SU-DHL-6 (cell line): ENCODE measurements around the gene GUCY1A1.

Experiments
- CTCF ChIP-seq: fragments of 200-600 bp; sonication (generic); IDR thresholded peaks from one replicate; pipeline ENCODE4 v1.5.1; 2017; ENCODE audit warnings: antibody characterized with exemption, mild to moderate bottlenecking, low read length, moderate library complexity; ENCODE audit not compliant: insufficient read depth, poor library complexity, severe bottlenecking
- EZH2phosphoT487 ChIP-seq: fragments of 200-600 bp; sonication (generic), shearing (Covaris generic); conservative IDR thresholded peaks from 2 replicates; pipeline ENCODE4 v1.6.1; 2018; ENCODE audit warnings: mild to moderate bottlenecking, antibody characterized with exemption, low read length, moderate library complexity, mixed read lengths

GRCh38 chr4:155722816-155723499, 56.3 kb downstream of the GUCY1A1 start:
- no peak for TF ChIP-seq CTCF
- no peak for TF ChIP-seq EZH2phosphoT487
